H1 (cell line): ENCODE data around the gene GLRA1. TPM values are rescaled to one million over a fixed set of nuclear protein-coding genes. Genes with fewer than 3 reads are reported as not detected.

Source experiments
- CTCF ChIA-PET: fragments of 300-600 bp; sonication (Branson Sonifier 250); formaldehyde crosslinking; loops from one replicate; lab custom pipeline; 2021; ENCODE audit not compliant: partially characterized antibody; lab: Charles Lee
- POLR2A ChIA-PET: fragments of 300-600 bp; sonication (Branson Sonifier 250); formaldehyde crosslinking; loops from one replicate; lab custom pipeline; 2021; ENCODE audit warnings: inconsistent platforms; ENCODE audit not compliant: partially characterized antibody; lab: Charles Lee
- DNase-seq, 2 experiments: peaks; one replicate each; pipeline versions ENCODE4 v3.0.0 to v3.0.0-alpha.2; 2010 to 2022; ENCODE audit warnings: low spot score in 2 of 2, low read depth in 1 of 2, mixed read lengths in 1 of 2
- FAIRE-seq: peaks from 2 replicates; lab custom pipeline; 2011; peaks lifted over from hg19 to GRCh38; lab: Jason Lieb, UNC
- H2AFZ ChIP-seq: 2 replicates; pipeline ENCODE4 v1.8.1; 2012; ENCODE audit warnings: low read length, inconsistent platforms
- H2AK5ac ChIP-seq: 2 replicates; pipeline ENCODE4 v1.6.1; 2013; ENCODE audit warnings: low read depth, low read length
- H2BK120ac ChIP-seq: replicated peaks from 2 replicates; pipeline ENCODE3; 2013; ENCODE audit warnings: low read depth, low read length, inconsistent platforms
- H2BK12ac ChIP-seq: 2 replicates; pipeline ENCODE4 v1.6.1; 2013; ENCODE audit warnings: low read depth, low read length
- H2BK15ac ChIP-seq: 2 replicates; pipeline ENCODE4 v1.6.1; 2013; ENCODE audit warnings: low read length
- H2BK20ac ChIP-seq: 2 replicates; pipeline ENCODE4 v1.6.1; 2013; ENCODE audit warnings: low read length
- H2BK5ac ChIP-seq: 2 replicates; pipeline ENCODE4 v1.6.1; 2013; ENCODE audit warnings: low read depth, low read length
- H3K14ac ChIP-seq: 2 replicates; pipeline ENCODE4 v1.6.1; 2013; ENCODE audit warnings: inconsistent platforms; ENCODE audit not compliant: insufficient read length
- H3K18ac ChIP-seq: 2 replicates; pipeline ENCODE4 v1.6.1; 2013; ENCODE audit warnings: low read length; ENCODE audit errors: extremely low read depth
- H3K23ac ChIP-seq: 2 replicates; pipeline ENCODE4 v1.6.1; 2013; ENCODE audit warnings: inconsistent platforms; ENCODE audit not compliant: insufficient read length
- H3K23me2 ChIP-seq: 2 replicates; pipeline ENCODE4 v1.6.1; 2013; ENCODE audit warnings: low read depth, low read length
- H3K27ac ChIP-seq: 2 replicates; pipeline ENCODE4 v1.6.1; 2011; ENCODE audit warnings: low read depth, low read length, inconsistent platforms
- H3K27me3 ChIP-seq, 4 experiments: replicated peaks in 1 of 4; 1 replicate in 1 of 4; 2 replicates in 3 of 4; pipeline versions ENCODE4 v1.6.1 to v1.8.1; 2011 to 2013; ENCODE audit warnings: low read length in 3 of 4, mild to moderate bottlenecking in 3 of 4, inconsistent platforms in 2 of 4, mixed read lengths in 2 of 4, moderate library complexity in 1 of 4; ENCODE audit not compliant: control insufficient read depth in 3 of 4, insufficient read depth in 3 of 4; ENCODE audit errors: extremely low read depth in 1 of 4
- H3K36me3 ChIP-seq, 4 experiments: 2 replicates each; pipeline versions ENCODE4 v1.6.1 to v1.8.1; 2011 to 2013; ENCODE audit warnings: mild to moderate bottlenecking in 4 of 4, low read length in 3 of 4, moderate library complexity in 2 of 4, control low read depth in 1 of 4, inconsistent platforms in 1 of 4; ENCODE audit not compliant: insufficient read depth in 4 of 4, control insufficient read depth in 2 of 4
- H3K4ac ChIP-seq: replicated peaks from 2 replicates; pipeline ENCODE3; 2013; ENCODE audit warnings: low read length, low read depth, mixed read lengths, inconsistent platforms; ENCODE audit not compliant: insufficient read length
- H3K4me1 ChIP-seq, 4 experiments: replicated peaks in 1 of 4; 1 replicate in 1 of 4; 2 replicates in 3 of 4; pipeline versions ENCODE4 v1.6.1 to v1.8.1; 2011 to 2013; ENCODE audit warnings: low read length in 3 of 4, inconsistent platforms in 2 of 4, mixed read lengths in 1 of 4; ENCODE audit not compliant: insufficient read depth in 4 of 4, control insufficient read depth in 3 of 4
- H3K4me2 ChIP-seq, 2 experiments: 2 replicates each; pipeline versions ENCODE4 v1.6.1 to v1.8.1; 2011 to 2013; ENCODE audit warnings: low read depth in 2 of 2, low read length in 2 of 2, control low read depth in 1 of 2, inconsistent platforms in 1 of 2, mild to moderate bottlenecking in 1 of 2; ENCODE audit not compliant: insufficient read depth in 1 of 2
- H3K4me3 ChIP-seq, 4 experiments: fragments of 200-600, 300-600 bp in 1 of 4; sonication (generic), shearing (Covaris generic), sonication (Bioruptor Twin) in 1 of 4; 2 replicates each; pipeline versions ENCODE4 v1.5.1 to v1.8.1; 2011 to 2016; ENCODE audit warnings: low read length in 4 of 4, low read depth in 3 of 4, control low read depth in 2 of 4, inconsistent platforms in 2 of 4, mild to moderate bottlenecking in 2 of 4, mixed read lengths in 1 of 4, moderate library complexity in 1 of 4; ENCODE audit not compliant: insufficient read depth in 2 of 4; ENCODE audit errors: extremely low read depth in 1 of 4
- H3K56ac ChIP-seq: replicated peaks from 2 replicates; pipeline ENCODE3; 2013; ENCODE audit warnings: low read depth, mild to moderate bottlenecking, mixed read lengths, low read length, inconsistent platforms; ENCODE audit not compliant: insufficient read length
- H3K79me1 ChIP-seq: 2 replicates; pipeline ENCODE4 v1.6.1; 2013; ENCODE audit warnings: low read depth, low read length, control low read depth
- H3K79me2 ChIP-seq, 2 experiments: 2 replicates each; pipeline versions ENCODE4 v1.6.1 to v1.8.1; 2012 to 2013; ENCODE audit warnings: low read length in 2 of 2, mild to moderate bottlenecking in 2 of 2, inconsistent platforms in 1 of 2; ENCODE audit not compliant: insufficient read depth in 2 of 2, control insufficient read depth in 1 of 2
- H3K9ac ChIP-seq, 4 experiments: replicated peaks in 1 of 4; 1 replicate in 1 of 4; 2 replicates in 3 of 4; pipeline versions ENCODE4 v1.6.1 to v1.8.1; 2011 to 2013; ENCODE audit warnings: low read depth in 3 of 4, low read length in 3 of 4, control low read depth in 2 of 4, mild to moderate bottlenecking in 2 of 4, moderate library complexity in 2 of 4, inconsistent platforms in 1 of 4; ENCODE audit errors: extremely low read depth in 1 of 4
- H3K9me3 ChIP-seq, 2 experiments: 2 replicates each; pipeline versions ENCODE4 v1.6.1 to v1.8.1; 2012 to 2013; ENCODE audit warnings: mild to moderate bottlenecking in 2 of 2, moderate library complexity in 2 of 2, control low read depth in 1 of 2, inconsistent platforms in 1 of 2, low read depth in 1 of 2, low read length in 1 of 2, mixed read lengths in 1 of 2; ENCODE audit not compliant: insufficient read depth in 2 of 2
- H4K20me1 ChIP-seq, 2 experiments: replicated peaks in 1 of 2; 2 replicates each; pipeline versions ENCODE3 to v1.8.1; 2011 to 2013; ENCODE audit warnings: inconsistent platforms in 2 of 2, low read length in 2 of 2, mild to moderate bottlenecking in 1 of 2; ENCODE audit not compliant: insufficient read depth in 2 of 2, control insufficient read depth in 1 of 2
- H4K5ac ChIP-seq: 2 replicates; pipeline ENCODE4 v1.6.1; 2013; ENCODE audit warnings: low read length, low read depth, mixed read lengths, inconsistent platforms; ENCODE audit not compliant: insufficient read length
- H4K8ac ChIP-seq: 2 replicates; pipeline ENCODE4 v1.8.0; 2013; ENCODE audit warnings: mild to moderate bottlenecking, moderate library complexity, low read length, inconsistent platforms; ENCODE audit not compliant: insufficient read depth; ENCODE audit errors: extremely low read depth
- H4K91ac ChIP-seq: replicated peaks from 2 replicates; pipeline ENCODE3; 2013; ENCODE audit warnings: low read length, mixed read lengths, inconsistent platforms; ENCODE audit not compliant: insufficient read length
- GTF2F1 ChIP-seq: IDR thresholded peaks from 2 replicates; pipeline ENCODE4 v1.6.1; 2012; ENCODE audit warnings: low read depth, low read length, improper control_type of control experiment, borderline replicate concordance
- POLR2AphosphoS5 ChIP-seq: IDR thresholded peaks from 2 replicates; pipeline ENCODE4 v1.6.1; 2011; ENCODE audit warnings: low read depth, low read length
- RXRA ChIP-seq: IDR thresholded peaks from 2 replicates; pipeline ENCODE4 v1.6.1; 2011; ENCODE audit warnings: low read depth, mild to moderate bottlenecking, low read length, moderate library complexity; ENCODE audit not compliant: insufficient read depth
- SP2 ChIP-seq: IDR thresholded peaks from 2 replicates; pipeline ENCODE4 v1.6.1; 2012; ENCODE audit warnings: mild to moderate bottlenecking, low read length, inconsistent platforms
- WGBS, 2 experiments: shearing (Covaris generic) in 1 of 2; methylation state at CpG; one replicate each; pipeline versions ENCODE4 v1.1.6 to v1.1.7; 2013 to 2015; ENCODE audit warnings: low lambda C conversion rate in 2 of 2, mixed read lengths in 2 of 2, inconsistent platforms in 1 of 2, low coverage in 1 of 2, missing lambda C conversion rate in 1 of 2; ENCODE audit not compliant: insufficient replicate concordance in 2 of 2, insufficient coverage in 1 of 2, insufficient read length in 1 of 2; ENCODE audit errors: extremely low coverage in 1 of 2, missing lambda C conversion rate in 1 of 2; 5-methylcytosine and 5-hydroxymethylcytosine counted together
- polyA plus RNA-seq, 7 experiments: library from polyadenylated mRNA; depleted of rRNA in 3 of 7; stranded (reverse) in 5 of 7; unstranded in 2 of 7; fragments of >200 nt in 5 of 7; fragments of 200-250 nt in 2 of 7; gene quantifications; 1 replicate in 5 of 7; 2 replicates in 1 of 7; 4 replicates in 1 of 7; pipeline versions ENCODE4 v1.2.1 to v1.2.3, GENCODE V29; 2011 to 2013; ENCODE audit warnings: missing spikeins in 2 of 7, mixed read lengths in 2 of 7
- total RNA-seq: library from RNA; stranded (reverse); fragmentation: NEBNext Ultra II Directional; extraction: Animal tissue kit (Norgen Biotek cat#: 25700); gene quantifications from 2 replicates; pipeline ENCODE4 v1.2.1, GENCODE V29; 2021

Gene GLRA1
- total and polyA plus RNA-seq, 2 of the 8 experiments (the other 6 are each of a cell fraction or from before 2014, with no cell fraction given) = not detected

- DNase-seq (no peak), FAIRE-seq (no peak)
- peaks cover 2 to 17% (median 5%) of the 10 kb centered on the region in 4 experiments; a peak in 5 of 7 replicates for H3K27me3 ChIP-seq
- CTCF ChIA-PET = interaction anchor here (0.5 to 1.9 kb wide), 6 partner anchors 16 to 489 kb away, joined by 3 to 6 read pairs (median 3); partner anchors contain the start of gene GLRA1
- H3K36me3 ChIP-seq = no peaks in the 10 kb centered on the region
- no peaks in the 10 kb centered on the region for H3K79me1 ChIP-seq
- H3K9me3 ChIP-seq = no peaks in the 10 kb centered on the region
- H2BK20ac ChIP-seq = no peak overlapping the region
- H3K4ac ChIP-seq = no peak overlapping the region
- no peak overlapping the region for H2BK12ac ChIP-seq
- H2BK120ac ChIP-seq = no peak overlapping the region
- no peak overlapping the region for H4K5ac ChIP-seq
- H3K9ac ChIP-seq = no peak overlapping the region
- H3K18ac ChIP-seq = no peak overlapping the region
- POLR2A ChIA-PET = interaction anchor here (0.7 kb wide), 1 partner anchor 92 kb away, joined by 4 read pairs; no protein-coding TSS in a partner anchor
- peaks cover 0 to 2% (median 0%) of the 10 kb centered on the region in 4 experiments; a peak in 2 of 7 replicates for H3K4me1 ChIP-seq
- H3K27ac ChIP-seq = no peak overlapping the region
- no peak overlapping the region for H3K14ac ChIP-seq
- TF ChIP-seq SP2 = no peak
- TF ChIP-seq RXRA = peak; percentile 74; the same call in 1 of the 2 replicates
- peak; percentile 76; the same call in 1 of the 2 replicates for TF ChIP-seq POLR2AphosphoS5
- no peak for TF ChIP-seq GTF2F1
- no peak overlapping the region for H2BK5ac ChIP-seq
- no peak overlapping the region for H3K23ac ChIP-seq
- WGBS, 2 experiments = 81% methylated on average over 2 of the region's 2 CpGs; no CpG with 5 or more reads in 1 of the 2 experiments
- no peak overlapping the region for H4K91ac ChIP-seq
- H3K23me2 ChIP-seq = no peaks in the 10 kb centered on the region
- no peaks in the 10 kb centered on the region for H3K79me2 ChIP-seq
- H3K4me3 ChIP-seq = no peak overlapping the region
- H2BK15ac ChIP-seq = no peak overlapping the region
- H2AFZ ChIP-seq = no peak overlapping the region
- no peak overlapping the region for H2AK5ac ChIP-seq
- H4K20me1 ChIP-seq = peaks cover 0 to 2% of the 10 kb centered on the region in 2 experiments
- H3K4me2 ChIP-seq = no peak overlapping the region
- no peak overlapping the region for H3K56ac ChIP-seq
- H4K8ac ChIP-seq = no peak overlapping the region
These were observed 42.9 kb downstream of the GLRA1 start for GRCh38 chr5:151881621-151882225.
